ENCODE measurements around the gene RMC1. TPM values are rescaled to one million over a fixed set of nuclear protein-coding genes. Genes with fewer than 3 reads are reported as not detected.

RMC1 gene
- total RNA-seq, 3 donors from 2014 or later = 22.2 to 33.0 (median 23.9) TPM

GRCh38 chr18:23530195-23530594 is 26.9 kb downstream of the RMC1 start:
- no peak for DNase-seq (ENCODE audit: low spot score in 2 of 2)
- TF ChIP-seq POLR2AphosphoS5 (IDR thresholded peaks at IDR 0.05) = no peak
- TF ChIP-seq POLR2A (IDR thresholded peaks at IDR 0.05) = no peak
- TF ChIP-seq CTCF (IDR thresholded peaks at IDR 0.05) = no peak
- Histone ChIP-seq H3K4me3 (no peak overlapping the region), H3K27me3 (no peaks in the 10 kb centered on the region), H3K4me1 (no peaks in the 10 kb centered on the region), H3K27ac (no peak overlapping the region), H3K36me3 (peaks cover 5% of the 10 kb centered on the region), H3K9me3 (no peaks in the 10 kb centered on the region)
- intact Hi-C loops (cut with DNase I; ENCODE audit: low total_unique reads) = no loop called here

GRCh38 chr18:23531912-23532311 is 28.6 kb downstream of the RMC1 start:
- Histone ChIP-seq H3K4me1 (no peaks in the 10 kb centered on the region), H3K27ac (no peak overlapping the region), H3K36me3 (peaks cover 5% of the 10 kb centered on the region), H3K27me3 (no peaks in the 10 kb centered on the region), H3K9me3 (no peaks in the 10 kb centered on the region), H3K4me3 (no peak overlapping the region)
- intact Hi-C loops (cut with DNase I; ENCODE audit: low total_unique reads) = no loop called here
- TF ChIP-seq POLR2A (IDR thresholded peaks at IDR 0.05) = no peak
- DNase-seq (ENCODE audit: low spot score in 2 of 2) = no peak

DNA sequence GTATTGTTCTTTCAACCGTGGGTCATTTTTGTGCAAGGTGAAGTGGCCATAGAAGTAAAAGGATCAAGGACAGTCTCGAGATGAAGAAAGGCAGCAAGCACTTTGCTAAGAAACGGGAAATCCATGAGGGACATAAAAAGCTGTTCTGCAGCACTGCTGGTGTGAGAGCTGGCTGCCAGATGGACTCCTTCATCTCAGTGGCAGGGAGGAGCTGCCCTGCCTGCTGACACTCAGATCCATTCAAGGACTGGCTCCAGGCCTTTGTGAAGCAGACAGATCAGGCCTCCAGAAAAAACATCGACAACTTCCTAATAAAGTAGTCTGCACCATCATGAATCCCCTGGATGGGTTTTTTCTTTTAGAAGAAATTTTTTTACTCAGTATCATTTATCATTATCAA is 29.5 kb downstream of the RMC1 start:
- no peaks in the 10 kb centered on the region for H3K27me3 ChIP-seq
- H3K27ac ChIP-seq = no peak overlapping the region
- no peaks in the 10 kb centered on the region for H3K9me3 ChIP-seq
- H3K4me3 ChIP-seq = no peak overlapping the region
- DNase-seq (ENCODE audit: low spot score in 2 of 2) = no peak
- no peak for TF ChIP-seq POLR2AphosphoS5 (IDR thresholded peaks at IDR 0.05)
- no peak for TF ChIP-seq POLR2A (IDR thresholded peaks at IDR 0.05)
- TF ChIP-seq CTCF (IDR thresholded peaks at IDR 0.05) = no peak
- H3K36me3 ChIP-seq = peaks cover 12% of the 10 kb centered on the region
- H3K4me1 ChIP-seq = no peaks in the 10 kb centered on the region
- intact Hi-C loops (cut with DNase I; ENCODE audit: low total_unique reads) = no loop called here

- no peak for TF ChIP-seq POLR2AphosphoS5 (IDR thresholded peaks at IDR 0.05)
- no peak for TF ChIP-seq CTCF (IDR thresholded peaks at IDR 0.05)
- no peak for TF ChIP-seq POLR2A (IDR thresholded peaks at IDR 0.05)
- H3K4me1 ChIP-seq = no peaks in the 10 kb centered on the region
- H3K4me3 ChIP-seq = no peak overlapping the region
- intact Hi-C loops (cut with DNase I; ENCODE audit: low total_unique reads) = no loop called here
- no peak for DNase-seq (ENCODE audit: low spot score in 2 of 2)
- no peaks in the 10 kb centered on the region for H3K27me3 ChIP-seq
- no peak overlapping the region for H3K27ac ChIP-seq
- peaks cover 12% of the 10 kb centered on the region for H3K36me3 ChIP-seq
- no peaks in the 10 kb centered on the region for H3K9me3 ChIP-seq
Observed at GRCh38 chr18:23534276-23534675, 31.0 kb downstream of the RMC1 start.

GRCh38 chr18:23536204-23536603 is 32.9 kb downstream of the RMC1 start:
- DNase-seq (ENCODE audit: low spot score in 2 of 2) = no peak
- Histone ChIP-seq H3K27ac (no peak overlapping the region), H3K36me3 (peaks cover 16% of the 10 kb centered on the region), H3K9me3 (no peaks in the 10 kb centered on the region), H3K4me3 (no peak overlapping the region), H3K4me1 (no peaks in the 10 kb centered on the region), H3K27me3 (no peaks in the 10 kb centered on the region)
- intact Hi-C loops (cut with DNase I; ENCODE audit: low total_unique reads) = no loop called here
- TF ChIP-seq POLR2A (IDR thresholded peaks at IDR 0.05) (no peak), POLR2AphosphoS5 (IDR thresholded peaks at IDR 0.05) (no peak), CTCF (IDR thresholded peaks at IDR 0.05) (no peak)

DNA sequence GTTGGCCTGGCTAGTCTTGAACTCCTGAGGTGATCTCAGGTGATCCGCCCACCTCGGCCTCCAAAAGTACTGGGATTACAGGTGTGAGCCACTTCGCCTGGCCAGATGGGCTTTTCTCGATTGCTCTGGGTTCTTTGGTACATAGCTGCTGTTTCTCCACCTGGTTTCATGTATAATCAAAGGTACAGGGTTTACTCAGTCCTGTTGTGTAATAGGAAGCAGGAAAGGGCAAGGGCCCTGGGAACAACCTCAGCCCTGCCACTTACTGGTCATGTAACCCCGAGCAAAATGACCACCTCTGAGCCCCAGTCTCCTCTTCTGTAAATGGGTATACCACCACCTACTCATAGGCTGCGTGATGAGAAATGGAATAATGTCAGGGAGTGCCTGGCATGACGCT is 34.0 kb downstream of the RMC1 start:
- Histone ChIP-seq H3K4me1 (no peaks in the 10 kb centered on the region), H3K4me3 (no peak overlapping the region), H3K27me3 (no peaks in the 10 kb centered on the region), H3K9me3 (no peaks in the 10 kb centered on the region), H3K36me3 (peaks cover 16% of the 10 kb centered on the region), H3K27ac (peak overlapping the region; percentile 67 to 71)
- TF ChIP-seq CTCF (IDR thresholded peaks at IDR 0.05) = no peak
- no peak for TF ChIP-seq POLR2AphosphoS5 (IDR thresholded peaks at IDR 0.05)
- no peak for TF ChIP-seq POLR2A (IDR thresholded peaks at IDR 0.05)
- DNase-seq (ENCODE audit: low spot score in 2 of 2) = no peak
- intact Hi-C loops (cut with DNase I; ENCODE audit: low total_unique reads) = no loop called here

Data from breast epithelium (tissue), 4 donors.